ENCODE data around the gene SLCO1A2.
"Not testable (repeated sequence)": the region's sequence is repeated elsewhere in the genome, so short reads cannot be mapped to it uniquely, and the experiment has no call there.

Gene SLCO1A2

GRCh38 chr12:21334771-21335325 is at the start of gene SLCO1A2:
Gene SLCO1A2, minus strand, starts transcription at chr12:21334917. Its CDS starts 270 bp downstream, at chr12:21334647.
- Histone ChIP-seq H3K4me3 (ENCODE audit: low read length in 2 of 2) (no peak within 1 kb of the TSS), H3K4me1 (ENCODE audit: control insufficient read depth, insufficient read depth, low read length) (no peaks in the 10 kb centered on the region), H3K27me3 (ENCODE audit: control insufficient read depth in 1 of 2, insufficient read depth in 2 of 2, low read length in 2 of 2) (no peaks in the 10 kb centered on the region), H3K36me3 (ENCODE audit: control insufficient read depth in 2 of 2, insufficient read depth in 2 of 2, low read length in 2 of 2) (no peaks in the 10 kb centered on the region), H3K27ac (ENCODE audit: low read length) (no peak within 1 kb of the TSS), H3K9me3 (ENCODE audit: control insufficient read depth in 2 of 2, low read length in 2 of 2) (no peaks in the 10 kb centered on the region), H3K9ac (ENCODE audit: low read length in 2 of 2) (no peak within 1 kb of the TSS)

- H3K4me3 ChIP-seq (ENCODE audit: low read length in 2 of 2) = no peak overlapping the region
- no peaks in the 10 kb centered on the region for H3K9me3 ChIP-seq (ENCODE audit: control insufficient read depth in 2 of 2, low read length in 2 of 2)
- H3K4me1 ChIP-seq (ENCODE audit: control insufficient read depth, insufficient read depth, low read length) = no peaks in the 10 kb centered on the region
- H3K27ac ChIP-seq (ENCODE audit: low read length) = no peak overlapping the region
- H3K27me3 ChIP-seq (ENCODE audit: control insufficient read depth in 1 of 2, insufficient read depth in 2 of 2, low read length in 2 of 2) = no peaks in the 10 kb centered on the region
- H3K9ac ChIP-seq (ENCODE audit: low read length in 2 of 2) = no peak overlapping the region
- no peaks in the 10 kb centered on the region for H3K36me3 ChIP-seq (ENCODE audit: control insufficient read depth in 2 of 2, insufficient read depth in 2 of 2, low read length in 2 of 2)
These were observed 49.5 kb upstream of the SLCO1A2 start for GRCh38 chr12:21384261-21384660.

GRCh38 chr12:21381320-21381719 is 46.6 kb upstream of the SLCO1A2 start:
- not testable (repeated sequence) for H3K4me1 ChIP-seq (ENCODE audit: control insufficient read depth, insufficient read depth, low read length); H3K9me3 ChIP-seq (ENCODE audit: control insufficient read depth in 2 of 2, low read length in 2 of 2); H3K27me3 ChIP-seq (ENCODE audit: control insufficient read depth in 1 of 2, insufficient read depth in 2 of 2, low read length in 2 of 2); H3K27ac ChIP-seq (ENCODE audit: low read length); H3K9ac ChIP-seq (ENCODE audit: low read length in 2 of 2); H3K36me3 ChIP-seq (ENCODE audit: control insufficient read depth in 2 of 2, insufficient read depth in 2 of 2, low read length in 2 of 2); H3K4me3 ChIP-seq (ENCODE audit: low read length in 2 of 2)

- Histone ChIP-seq H3K36me3 (ENCODE audit: control insufficient read depth in 2 of 2, insufficient read depth in 2 of 2, low read length in 2 of 2) (no peaks in the 10 kb centered on the region), H3K27ac (ENCODE audit: low read length) (no peak overlapping the region), H3K27me3 (ENCODE audit: control insufficient read depth in 1 of 2, insufficient read depth in 2 of 2, low read length in 2 of 2) (no peaks in the 10 kb centered on the region), H3K4me3 (ENCODE audit: low read length in 2 of 2) (no peak overlapping the region), H3K9me3 (ENCODE audit: control insufficient read depth in 2 of 2, low read length in 2 of 2) (no peaks in the 10 kb centered on the region), H3K4me1 (ENCODE audit: control insufficient read depth, insufficient read depth, low read length) (no peaks in the 10 kb centered on the region), H3K9ac (ENCODE audit: low read length in 2 of 2) (no peak overlapping the region)
These were observed 44.5 kb upstream of the SLCO1A2 start for GRCh38 chr12:21379218-21379617.

- Histone ChIP-seq H3K4me3 (ENCODE audit: low read length in 2 of 2) (no peak within 1 kb of the TSS), H3K36me3 (ENCODE audit: control insufficient read depth in 2 of 2, insufficient read depth in 2 of 2, low read length in 2 of 2) (no peaks in the 10 kb centered on the region), H3K27me3 (ENCODE audit: control insufficient read depth in 1 of 2, insufficient read depth in 2 of 2, low read length in 2 of 2) (no peaks in the 10 kb centered on the region), H3K27ac (ENCODE audit: low read length) (no peak within 1 kb of the TSS), H3K9me3 (ENCODE audit: control insufficient read depth in 2 of 2, low read length in 2 of 2) (no peaks in the 10 kb centered on the region), H3K9ac (ENCODE audit: low read length in 2 of 2) (no peak within 1 kb of the TSS), H3K4me1 (ENCODE audit: control insufficient read depth, insufficient read depth, low read length) (no peaks in the 10 kb centered on the region)
These were observed 37.9 kb upstream of the SLCO1A2 start, which contains the start of gene IAPP for GRCh38 chr12:21372602-21373001. Gene IAPP, plus strand, starts transcription at chr12:21372902. Its CDS starts 450 bp downstream, at chr12:21373352.

- no peaks in the 10 kb centered on the region for H3K27me3 ChIP-seq (ENCODE audit: control insufficient read depth in 1 of 2, insufficient read depth in 2 of 2, low read length in 2 of 2)
- H3K9ac ChIP-seq (ENCODE audit: low read length in 2 of 2) = no peak overlapping the region
- H3K27ac ChIP-seq (ENCODE audit: low read length) = no peak overlapping the region
- no peaks in the 10 kb centered on the region for H3K4me1 ChIP-seq (ENCODE audit: control insufficient read depth, insufficient read depth, low read length)
- H3K9me3 ChIP-seq (ENCODE audit: control insufficient read depth in 2 of 2, low read length in 2 of 2) = no peaks in the 10 kb centered on the region
- no peaks in the 10 kb centered on the region for H3K36me3 ChIP-seq (ENCODE audit: control insufficient read depth in 2 of 2, insufficient read depth in 2 of 2, low read length in 2 of 2)
- no peak overlapping the region for H3K4me3 ChIP-seq (ENCODE audit: low read length in 2 of 2)
These were observed 36.2 kb upstream of the SLCO1A2 start for GRCh38 chr12:21370845-21371449.

- Histone ChIP-seq H3K9me3 (ENCODE audit: control insufficient read depth in 2 of 2, low read length in 2 of 2) (no peaks in the 10 kb centered on the region), H3K4me1 (ENCODE audit: control insufficient read depth, insufficient read depth, low read length) (no peaks in the 10 kb centered on the region), H3K4me3 (ENCODE audit: low read length in 2 of 2) (no peak overlapping the region), H3K36me3 (ENCODE audit: control insufficient read depth in 2 of 2, insufficient read depth in 2 of 2, low read length in 2 of 2) (no peaks in the 10 kb centered on the region), H3K9ac (ENCODE audit: low read length in 2 of 2) (no peak overlapping the region), H3K27ac (ENCODE audit: low read length) (no peak overlapping the region), H3K27me3 (ENCODE audit: control insufficient read depth in 1 of 2, insufficient read depth in 2 of 2, low read length in 2 of 2) (no peaks in the 10 kb centered on the region)
These were observed 34.6 kb upstream of the SLCO1A2 start for GRCh38 chr12:21369141-21369980.

- not testable (repeated sequence) for H3K36me3 ChIP-seq (ENCODE audit: control insufficient read depth in 2 of 2, insufficient read depth in 2 of 2, low read length in 2 of 2); H3K27me3 ChIP-seq (ENCODE audit: control insufficient read depth in 1 of 2, insufficient read depth in 2 of 2, low read length in 2 of 2); H3K9me3 ChIP-seq (ENCODE audit: control insufficient read depth in 2 of 2, low read length in 2 of 2); H3K27ac ChIP-seq (ENCODE audit: low read length); H3K9ac ChIP-seq (ENCODE audit: low read length in 2 of 2); H3K4me1 ChIP-seq (ENCODE audit: control insufficient read depth, insufficient read depth, low read length); H3K4me3 ChIP-seq (ENCODE audit: low read length in 2 of 2)
These were observed 25.9 kb upstream of the SLCO1A2 start for GRCh38 chr12:21360632-21361031.

GRCh38 chr12:21354641-21355040 is 19.9 kb upstream of the SLCO1A2 start:
- Histone ChIP-seq H3K9me3 (ENCODE audit: control insufficient read depth in 2 of 2, low read length in 2 of 2) (no peaks in the 10 kb centered on the region), H3K27me3 (ENCODE audit: control insufficient read depth in 1 of 2, insufficient read depth in 2 of 2, low read length in 2 of 2) (no peaks in the 10 kb centered on the region), H3K4me1 (ENCODE audit: control insufficient read depth, insufficient read depth, low read length) (no peaks in the 10 kb centered on the region), H3K36me3 (ENCODE audit: control insufficient read depth in 2 of 2, insufficient read depth in 2 of 2, low read length in 2 of 2) (no peaks in the 10 kb centered on the region), H3K27ac (ENCODE audit: low read length) (no peak overlapping the region), H3K9ac (ENCODE audit: low read length in 2 of 2) (no peak overlapping the region), H3K4me3 (ENCODE audit: low read length in 2 of 2) (no peak overlapping the region)

GRCh38 chr12:21353948-21354347 is 19.2 kb upstream of the SLCO1A2 start:
- no peaks in the 10 kb centered on the region for H3K4me1 ChIP-seq (ENCODE audit: control insufficient read depth, insufficient read depth, low read length)
- H3K27ac ChIP-seq (ENCODE audit: low read length) = no peak overlapping the region
- no peaks in the 10 kb centered on the region for H3K9me3 ChIP-seq (ENCODE audit: control insufficient read depth in 2 of 2, low read length in 2 of 2)
- no peaks in the 10 kb centered on the region for H3K27me3 ChIP-seq (ENCODE audit: control insufficient read depth in 1 of 2, insufficient read depth in 2 of 2, low read length in 2 of 2)
- no peaks in the 10 kb centered on the region for H3K36me3 ChIP-seq (ENCODE audit: control insufficient read depth in 2 of 2, insufficient read depth in 2 of 2, low read length in 2 of 2)
- no peak overlapping the region for H3K4me3 ChIP-seq (ENCODE audit: low read length in 2 of 2)
- H3K9ac ChIP-seq (ENCODE audit: low read length in 2 of 2) = no peak overlapping the region

- Histone ChIP-seq H3K4me1 (ENCODE audit: control insufficient read depth, insufficient read depth, low read length) (no peaks in the 10 kb centered on the region), H3K9ac (ENCODE audit: low read length in 2 of 2) (no peak overlapping the region), H3K4me3 (ENCODE audit: low read length in 2 of 2) (no peak overlapping the region), H3K27me3 (ENCODE audit: control insufficient read depth in 1 of 2, insufficient read depth in 2 of 2, low read length in 2 of 2) (no peaks in the 10 kb centered on the region), H3K27ac (ENCODE audit: low read length) (no peak overlapping the region), H3K9me3 (ENCODE audit: control insufficient read depth in 2 of 2, low read length in 2 of 2) (no peaks in the 10 kb centered on the region), H3K36me3 (ENCODE audit: control insufficient read depth in 2 of 2, insufficient read depth in 2 of 2, low read length in 2 of 2) (no peaks in the 10 kb centered on the region)
These were observed 18.8 kb upstream of the SLCO1A2 start for GRCh38 chr12:21353487-21353886.
